ENCODE measurements around the gene ALCAM. TPM values are rescaled to one million over a fixed set of nuclear protein-coding genes. Genes with fewer than 3 reads are reported as not detected.

ALCAM gene
- total and polyA plus RNA-seq, 2 donors (not counting 3 experiments of a cell fraction or from before 2014, with no cell fraction given) = 46.3 to 118 TPM

- BruUV-seq (replicated peaks) = no TSS peak
- dilution Hi-C loops (cut with MboI; ENCODE audit: extremely low pct_ligation_motif_present, low sequenced_read_pairs) = no loop called here
Observed at GRCh38 chr3:105538483-105538882, 171.8 kb downstream of the ALCAM start.

More at GRCh38 chr3:105538483-105538882, 171.8 kb downstream of the ALCAM start:
- no peak for TF ChIP-seq POLR2AphosphoS5 (IDR thresholded peaks at IDR 0.05; ENCODE audit: insufficient read depth, low read depth, low read length)
- TF ChIP-seq MYC (IDR thresholded peaks at IDR 0.05; ENCODE audit: low read depth, low read length) = no peak
- no peak for TF ChIP-seq CTCF (IDR thresholded peaks at IDR 0.05; ENCODE audit: extremely low read depth in 1 of 2, insufficient read depth in 1 of 2, low read depth in 1 of 2, low read length in 2 of 2)
- no peak for TF ChIP-seq EZH2 (IDR thresholded peaks at IDR 0.05; ENCODE audit: borderline replicate concordance, low read depth, low read length, severe bottlenecking)
- TF ChIP-seq GATA2 (IDR thresholded peaks at IDR 0.05; ENCODE audit: insufficient read depth, insufficient read length, low read depth, low read length) = no peak
- no peak for TF ChIP-seq FOS (IDR thresholded peaks at IDR 0.05; ENCODE audit: borderline replicate concordance, insufficient read depth, low read length)
- TF ChIP-seq MAX (IDR thresholded peaks at IDR 0.05; ENCODE audit: insufficient read depth, insufficient read length) = no peak
- no peak for TF ChIP-seq POLR2A (IDR thresholded peaks at IDR 0.05; ENCODE audit: low read depth, low read length)
- TF ChIP-seq JUN (IDR thresholded peaks at IDR 0.05; ENCODE audit: borderline replicate concordance, insufficient read depth, insufficient read length, low read depth) = no peak
- peaks cover 2% of the 10 kb centered on the region for H3K9me1 ChIP-seq (replicated peaks; ENCODE audit: control insufficient read depth, extremely low read depth, insufficient read depth, low read length)
- H3K36me3 ChIP-seq (ENCODE audit: control insufficient read depth in 2 of 2, extremely low read depth in 1 of 2, insufficient read depth in 2 of 2, low read length in 2 of 2) = peaks cover 0 to 15% of the 10 kb centered on the region in 2 experiments
- no peak overlapping the region for H2AFZ ChIP-seq (ENCODE audit: low read depth, low read length)
- H3K4me3 ChIP-seq (replicated peaks in 1 of 3; ENCODE audit: insufficient read depth in 1 of 3, low read depth in 1 of 3, low read length in 3 of 3) = no peak overlapping the region
- H3K27ac ChIP-seq (ENCODE audit: insufficient read depth, low read depth, low read length) = no peak overlapping the region
- H3K79me2 ChIP-seq (ENCODE audit: control insufficient read depth, insufficient read depth, low read length) = no peaks in the 10 kb centered on the region
- no peak overlapping the region for H3K4me2 ChIP-seq (ENCODE audit: insufficient read depth, low read length)
- DNase-seq (ENCODE audit: low read depth, low spot score) = peak; percentile 29
- no peaks in the 10 kb centered on the region for H3K27me3 ChIP-seq (ENCODE audit: control insufficient read depth in 2 of 2, insufficient read depth in 2 of 2, low read length in 2 of 2)
- peak; percentile 78 for FAIRE-seq
- intact Hi-C loops (cut with micrococcal nuclease) = loop anchor here (10.0 kb wide), 1 partner anchor 1526 kb away; no protein-coding TSS in a partner anchor
- H3K4me1 ChIP-seq (ENCODE audit: control insufficient read depth, extremely low read depth, insufficient read depth, low read length) = peaks cover 3% of the 10 kb centered on the region
- no peaks in the 10 kb centered on the region for H3K9me3 ChIP-seq (replicated peaks; ENCODE audit: control insufficient read depth, insufficient read depth, low read length)
- no peak overlapping the region for H3K9ac ChIP-seq (replicated peaks; ENCODE audit: extremely low read depth, insufficient read depth, low read length)
- ChIA-PET POLR2A (no interaction called here), CTCF (no interaction called here)
- no peaks in the 10 kb centered on the region for H4K20me1 ChIP-seq (replicated peaks; ENCODE audit: control insufficient read depth, extremely low read depth, insufficient read depth, low read length)
